Left cardiac atrium (tissue), 4 donors: ENCODE results near the gene GPC5. TPM values are rescaled to one million over a fixed set of nuclear protein-coding genes. Genes with fewer than 3 reads are reported as not detected.
"Not testable (repeated sequence)": the region's sequence is repeated elsewhere in the genome, so short reads cannot be mapped to it uniquely, and the experiment has no call there.

Source experiments
- ATAC-seq, 2 donors: fragments of 200-7000 bp; cut with Tn5 transposase; one replicate each; pipeline ENCODE4 v1.9.1; 2020; ENCODE audit warnings: mild to moderate bottlenecking in 2 of 2, moderate library complexity in 2 of 2
- DNase-seq: peaks from one replicate; pipeline ENCODE4 v3.0.0-alpha.2; 2020
- intact Hi-C, 2 donors: fragments of 100-400 bp; cut with DNase I; formaldehyde crosslinking; loops; one replicate each; pipeline versions ENCODE4 v1.14.1 to v1.15.1; 2022 to 2023
- total RNA-seq, 2 donors: library from RNA; stranded (reverse); fragmentation: NEBNext Ultra II Directional; extraction: Animal tissue kit (Norgen Biotek cat#: 25700); gene quantifications; one replicate each; pipeline ENCODE4 v1.2.1, GENCODE V29; 2021
- donor health status: DM: no; HTN: yes; CAD: no.
- donor health status: DM: no; HTN: yes; CAD: no; lungs with severe emphysema.
- donor health status: DM: yes; HTN: yes; CAD: no.
- donor health status: Dilated cardiomyopathy.

The GPC5 gene
- total RNA-seq, 2 donors from 2014 or later: 1.8 to 3.0 TPM

- intact Hi-C loops: no loop called here
- DNase-seq (no peak), ATAC-seq (no peak)
Measured at GRCh38 chr13:92739306-92739818, 1340.9 kb downstream of the GPC5 start.

GRCh38 chr13:92743992-92744391 lies 1345.6 kb downstream of the GPC5 start:
- intact Hi-C loops: no loop called here
- ATAC-seq: no peak
- no peak for DNase-seq

GRCh38 chr13:92745258-92745657 lies 1346.8 kb downstream of the GPC5 start:
- intact Hi-C loops: no loop called here
- DNase-seq (no peak), ATAC-seq (no peak)

GRCh38 chr13:92752705-92753104 lies 1354.3 kb downstream of the GPC5 start:
- intact Hi-C loops, DNase-seq, ATAC-seq: not testable (repeated sequence)

- DNase-seq (no peak), ATAC-seq (no peak)
- intact Hi-C loops: no loop called here
Measured at GRCh38 chr13:92761710-92762109, 1363.3 kb downstream of the GPC5 start.

GRCh38 chr13:92767468-92767867 lies 1369.0 kb downstream of the GPC5 start:
- no peak for ATAC-seq
- intact Hi-C loops: no loop called here
- no peak for DNase-seq

- DNase-seq (no peak), ATAC-seq (no peak)
- intact Hi-C loops: no loop called here
Measured at GRCh38 chr13:92768602-92769001, 1370.2 kb downstream of the GPC5 start.

GRCh38 chr13:92769046-92769445 lies 1370.6 kb downstream of the GPC5 start:
- no peak for ATAC-seq
- intact Hi-C loops: no loop called here
- no peak for DNase-seq

- DNase-seq: no peak
- intact Hi-C loops: no loop called here
- no peak for ATAC-seq
Measured at GRCh38 chr13:92775658-92776057, 1377.2 kb downstream of the GPC5 start.

- DNase-seq (no peak), ATAC-seq (no peak)
- intact Hi-C loops: no loop called here
Measured at GRCh38 chr13:92781965-92782690, 1383.7 kb downstream of the GPC5 start.

GRCh38 chr13:92802776-92803175 lies 1404.4 kb downstream of the GPC5 start:
- ATAC-seq: no peak
- intact Hi-C loops: no loop called here
- no peak for DNase-seq

GRCh38 chr13:92804346-92804745 lies 1405.9 kb downstream of the GPC5 start:
- no peak for ATAC-seq
- intact Hi-C loops: no loop called here
- DNase-seq: no peak

GRCh38 chr13:92804926-92805325 lies 1406.5 kb downstream of the GPC5 start:
- intact Hi-C loops: no loop called here
- DNase-seq (no peak), ATAC-seq (no peak)

GRCh38 chr13:92805766-92806165 lies 1407.3 kb downstream of the GPC5 start:
- intact Hi-C loops: no loop called here
- ATAC-seq (no peak), DNase-seq (no peak)

GRCh38 chr13:92806215-92806614 lies 1407.8 kb downstream of the GPC5 start:
- intact Hi-C loops: no loop called here
- ATAC-seq (peak in 1 of 2 donors; percentile 54), DNase-seq (no peak)

- no peak for ATAC-seq
- intact Hi-C loops: no loop called here
- no peak for DNase-seq
Measured at GRCh38 chr13:92807353-92807752, 1408.9 kb downstream of the GPC5 start.

- DNase-seq (no peak), ATAC-seq (no peak)
- intact Hi-C loops: no loop called here
Measured at GRCh38 chr13:92807966-92808365, 1409.5 kb downstream of the GPC5 start.

- ATAC-seq (no peak), DNase-seq (no peak)
- intact Hi-C loops: no loop called here
Measured at GRCh38 chr13:92821324-92821723, 1422.9 kb downstream of the GPC5 start.

- no peak for DNase-seq
- intact Hi-C loops: no loop called here
- no peak for ATAC-seq
Measured at GRCh38 chr13:92823059-92823458, 1424.6 kb downstream of the GPC5 start.

- ATAC-seq: no peak
Measured at GRCh38 chr13:92825938-92826596, 1427.6 kb downstream of the GPC5 start.

GRCh38 chr13:92827503-92827902 lies 1429.1 kb downstream of the GPC5 start:
- no peak for ATAC-seq
- intact Hi-C loops: no loop called here
- DNase-seq: no peak

More at GRCh38 chr13:92825938-92826596, 1427.6 kb downstream of the GPC5 start:
- intact Hi-C loops: no loop called here
- DNase-seq: no peak
